K562 (cell line): ENCODE data around the gene MICAL1. TPM values are rescaled to one million over a fixed set of nuclear protein-coding genes. Genes with fewer than 3 reads are reported as not detected.

Experiments used
- ATF6 ChIP-seq: sonication (generic); formaldehyde crosslinking; IDR thresholded peaks from 2 replicates; pipeline ENCODE4 v1.4.0; 2020; ENCODE audit warnings: mild to moderate bottlenecking, missing genetic modification reagents
- ETV6 ChIP-seq, 3 experiments: fragments of 150-350 bp in 1 of 3; sonication (generic) in 1 of 3; formaldehyde crosslinking in 1 of 3; IDR thresholded peaks; 2 replicates each; pipeline versions ENCODE4 v1.6.1 to v1.8.0; 2014 to 2022; ENCODE audit warnings: borderline replicate concordance in 2 of 3, low read depth in 2 of 3, antibody characterized with exemption in 1 of 3, low read length in 1 of 3, mild to moderate bottlenecking in 1 of 3, missing genetic modification reagents in 1 of 3
- EWSR1 ChIP-seq: fragments of 450-650 bp; IDR thresholded peaks from 2 replicates; pipeline ENCODE4 v1.6.1; 2018; ENCODE audit warnings: borderline replicate concordance, mild to moderate bottlenecking, low read depth, moderate library complexity; ENCODE audit not compliant: partially characterized antibody
- HOMEZ ChIP-seq: fragments of 250-450 bp; sonication (Bioruptor Pico); IDR thresholded peaks from 2 replicates; pipeline ENCODE4 v1.4.0; 2020; ENCODE audit warnings: mild to moderate bottlenecking, moderate library complexity
- MYNN ChIP-seq, 2 experiments: sonication (generic); formaldehyde crosslinking in 1 of 2; IDR thresholded peaks; 2 replicates each; pipeline versions ENCODE4 v1.5.0 to v1.6.1; 2016 to 2020; ENCODE audit warnings: antibody characterized with exemption in 1 of 2, missing genetic modification reagents in 1 of 2
- NFIX ChIP-seq: fragments of 250-450 bp; sonication (Bioruptor Pico); IDR thresholded peaks from 2 replicates; pipeline ENCODE4 v1.4.0; 2020; ENCODE audit warnings: low read depth, mild to moderate bottlenecking, moderate library complexity
- RFX5 ChIP-seq: IDR thresholded peaks from 2 replicates; pipeline ENCODE4 v1.6.1; 2011; ENCODE audit warnings: low read depth, mild to moderate bottlenecking, improper control_type of control experiment, low read length
- SRSF3 ChIP-seq: fragments of 200-400 bp; formaldehyde crosslinking; IDR thresholded peaks from 2 replicates; pipeline ENCODE4 v1.6.1; 2016; ENCODE audit warnings: mild to moderate bottlenecking, low read length, moderate library complexity; ENCODE audit not compliant: insufficient read depth
- TEAD1 ChIP-seq, 2 experiments: fragments of 450-650 bp in 1 of 2; sonication (generic) in 1 of 2; formaldehyde crosslinking; IDR thresholded peaks; 2 replicates each; pipeline versions ENCODE4 v1.4.0 to v1.8.0; 2020 to 2022; ENCODE audit warnings: mild to moderate bottlenecking in 2 of 2, missing genetic modification reagents in 1 of 2
- U2AF1 ChIP-seq: fragments of 200-400 bp; formaldehyde crosslinking; optimal IDR thresholded peaks from 2 replicates; pipeline ENCODE3; 2017; ENCODE audit warnings: mild to moderate bottlenecking, low read depth, low read length, moderate library complexity
- ZBTB7A ChIP-seq: IDR thresholded peaks from 2 replicates; pipeline ENCODE4 v1.6.1; 2011; ENCODE audit warnings: low read depth, mild to moderate bottlenecking, low read length, moderate library complexity, borderline replicate concordance; ENCODE audit not compliant: control insufficient read depth
- ZNF146 ChIP-seq: IDR thresholded peaks from one replicate; pipeline ENCODE4 v1.6.1; 2018; ENCODE audit warnings: missing compliant biosample characterization; ENCODE audit not compliant: unreplicated experiment
- ZNF232 ChIP-seq: sonication (generic); formaldehyde crosslinking; IDR thresholded peaks from 2 replicates; pipeline ENCODE4 v1.8.0; 2022; ENCODE audit warnings: mild to moderate bottlenecking, missing genetic modification reagents
- ZNF77 ChIP-seq: fragments of 250-450 bp; sonication (Bioruptor Pico); IDR thresholded peaks from 2 replicates; pipeline ENCODE4 v1.5.0; 2020
- polyA plus RNA-seq, 8 experiments: library from polyadenylated mRNA; depleted of rRNA in 4 of 8; stranded (reverse) in 5 of 8; unstranded in 3 of 8; fragments of >200 nt; fragmentation: Nextera tagmentation in 2 of 8; fragmentation: Illumina TruSeq in 1 of 8; extraction: Ambion mirVana in 2 of 8; extraction: Trizol in 1 of 8; gene quantifications; 2 replicates each; pipeline versions ENCODE4 v1.2.1 to v1.2.3, GENCODE V29; 2011 to 2014; ENCODE audit warnings: inconsistent platforms in 1 of 8, missing spikeins in 1 of 8
- total RNA-seq, 7 experiments: library from RNA; depleted of rRNA in 6 of 7; stranded (reverse); fragments of >200 nt in 6 of 7; fragmentation: Illumina TruSeq in 2 of 7; extraction: Trizol in 2 of 7; gene quantifications; 2 replicates each; pipeline versions ENCODE4 v1.2.1 to v1.2.3, GENCODE V29; 2011 to 2021; ENCODE audit warnings: low replicate concordance in 1 of 7
- TF ChIP-seq, protein P1 (sequence below): fragments of 450-650 bp; formaldehyde crosslinking; IDR thresholded peaks from 2 replicates; pipeline ENCODE4 v1.4.0; 2020; ENCODE audit warnings: mild to moderate bottlenecking, moderate library complexity
- TF ChIP-seq, protein P2 (sequence below), 3 experiments: fragments of 200-800 bp in 1 of 3; fragments of 250-450 bp in 1 of 3; fragments of 450-650 bp in 1 of 3; sonication (Bioruptor Pico) in 1 of 3; sonication (Bioruptor generic) in 1 of 3; formaldehyde crosslinking in 1 of 3; IDR thresholded peaks; 2 replicates each; pipeline versions ENCODE4 v1.6.1 to v1.8.0; 2016 to 2022; ENCODE audit warnings: mild to moderate bottlenecking in 2 of 3, missing genetic modification characterization in 2 of 3, missing compliant biosample characterization in 1 of 3, moderate library complexity in 1 of 3

MICAL1 gene
- total and polyA plus RNA-seq, 9 of the 15 experiments (the other 6 are each of a cell fraction or from before 2014, with no cell fraction given), result 0.07 to 15.2 (median 7.0) TPM

DNA sequence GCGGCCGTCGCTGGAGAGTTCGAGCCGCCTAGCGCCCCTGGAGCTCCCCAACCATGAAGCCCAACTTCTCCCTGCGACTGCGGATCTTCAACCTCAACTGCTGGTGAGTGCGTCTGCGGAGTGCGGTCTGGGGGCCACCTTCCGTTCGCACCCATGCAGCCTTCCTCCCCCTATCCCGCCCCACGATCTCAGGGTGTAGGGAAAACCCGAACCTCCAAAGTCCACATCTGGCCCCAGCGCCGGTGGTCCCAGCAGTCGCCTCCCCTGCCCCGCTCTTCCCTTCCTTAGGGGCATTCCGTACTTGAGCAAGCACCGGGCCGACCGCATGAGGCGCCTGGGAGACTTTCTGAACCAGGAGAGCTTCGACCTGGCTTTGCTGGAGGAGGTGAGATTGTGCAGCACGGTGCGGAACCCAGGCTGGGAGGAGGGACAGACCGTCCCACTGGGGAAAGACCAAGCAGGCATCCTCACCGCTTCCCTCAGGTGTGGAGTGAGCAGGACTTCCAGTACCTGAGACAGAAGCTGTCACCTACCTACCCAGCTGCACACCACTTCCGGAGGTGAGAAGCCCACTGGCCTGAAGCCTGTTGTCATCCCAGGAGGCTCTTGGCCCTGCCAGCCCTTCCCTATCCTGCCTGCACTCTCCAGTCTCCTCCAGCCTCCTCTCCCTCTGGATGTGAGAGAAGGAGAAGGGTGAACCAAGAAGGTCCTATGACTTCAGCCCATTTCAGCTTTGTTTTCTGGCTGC lies 14.3 kb downstream of the MICAL1 start (continued):
- no peak for TF ChIP-seq HOMEZ
- no peak for TF ChIP-seq ETV6 (IDR thresholded peaks at IDR 0.05; ENCODE audit: borderline replicate concordance in 1 of 2, low read depth in 2 of 2, low read length in 1 of 2)
- TF ChIP-seq ETV6 (CRISPR knock-in tag; IDR thresholded peaks at IDR 0.05; ENCODE audit: borderline replicate concordance), result no peak
- no peak; the same call in 1 of the 2 replicates for TF ChIP-seq ZBTB7A
- 0 out of 2 replicates have a peak, but pooled peaks have one; percentile 72 for TF ChIP-seq ZNF232 (CRISPR knock-in tag)
- TF ChIP-seq EWSR1, result no peak
- peak; percentile 72; the same call in 1 of the 2 replicates for TF ChIP-seq ATF6 (CRISPR knock-in tag)
- TF ChIP-seq MYNN (IDR thresholded peaks at IDR 0.05), result no peak
- no peak for TF ChIP-seq MYNN (CRISPR knock-in tag; IDR thresholded peaks at IDR 0.05)
- TF ChIP-seq ZNF77 (CRISPR knock-in tag), result no peak
- TF ChIP-seq RFX5, result no peak
- TF ChIP-seq, protein P1, sequence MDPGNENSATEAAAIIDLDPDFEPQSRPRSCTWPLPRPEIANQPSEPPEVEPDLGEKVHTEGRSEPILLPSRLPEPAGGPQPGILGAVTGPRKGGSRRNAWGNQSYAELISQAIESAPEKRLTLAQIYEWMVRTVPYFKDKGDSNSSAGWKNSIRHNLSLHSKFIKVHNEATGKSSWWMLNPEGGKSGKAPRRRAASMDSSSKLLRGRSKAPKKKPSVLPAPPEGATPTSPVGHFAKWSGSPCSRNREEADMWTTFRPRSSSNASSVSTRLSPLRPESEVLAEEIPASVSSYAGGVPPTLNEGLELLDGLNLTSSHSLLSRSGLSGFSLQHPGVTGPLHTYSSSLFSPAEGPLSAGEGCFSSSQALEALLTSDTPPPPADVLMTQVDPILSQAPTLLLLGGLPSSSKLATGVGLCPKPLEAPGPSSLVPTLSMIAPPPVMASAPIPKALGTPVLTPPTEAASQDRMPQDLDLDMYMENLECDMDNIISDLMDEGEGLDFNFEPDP (CRISPR knock-in tag), result no peak
- no peak for TF ChIP-seq ZNF146 (CRISPR knock-in tag)
- no peak for TF ChIP-seq TEAD1 (CRISPR knock-in tag; IDR thresholded peaks at IDR 0.05)
- no peak for TF ChIP-seq U2AF1
- TF ChIP-seq, protein P2, sequence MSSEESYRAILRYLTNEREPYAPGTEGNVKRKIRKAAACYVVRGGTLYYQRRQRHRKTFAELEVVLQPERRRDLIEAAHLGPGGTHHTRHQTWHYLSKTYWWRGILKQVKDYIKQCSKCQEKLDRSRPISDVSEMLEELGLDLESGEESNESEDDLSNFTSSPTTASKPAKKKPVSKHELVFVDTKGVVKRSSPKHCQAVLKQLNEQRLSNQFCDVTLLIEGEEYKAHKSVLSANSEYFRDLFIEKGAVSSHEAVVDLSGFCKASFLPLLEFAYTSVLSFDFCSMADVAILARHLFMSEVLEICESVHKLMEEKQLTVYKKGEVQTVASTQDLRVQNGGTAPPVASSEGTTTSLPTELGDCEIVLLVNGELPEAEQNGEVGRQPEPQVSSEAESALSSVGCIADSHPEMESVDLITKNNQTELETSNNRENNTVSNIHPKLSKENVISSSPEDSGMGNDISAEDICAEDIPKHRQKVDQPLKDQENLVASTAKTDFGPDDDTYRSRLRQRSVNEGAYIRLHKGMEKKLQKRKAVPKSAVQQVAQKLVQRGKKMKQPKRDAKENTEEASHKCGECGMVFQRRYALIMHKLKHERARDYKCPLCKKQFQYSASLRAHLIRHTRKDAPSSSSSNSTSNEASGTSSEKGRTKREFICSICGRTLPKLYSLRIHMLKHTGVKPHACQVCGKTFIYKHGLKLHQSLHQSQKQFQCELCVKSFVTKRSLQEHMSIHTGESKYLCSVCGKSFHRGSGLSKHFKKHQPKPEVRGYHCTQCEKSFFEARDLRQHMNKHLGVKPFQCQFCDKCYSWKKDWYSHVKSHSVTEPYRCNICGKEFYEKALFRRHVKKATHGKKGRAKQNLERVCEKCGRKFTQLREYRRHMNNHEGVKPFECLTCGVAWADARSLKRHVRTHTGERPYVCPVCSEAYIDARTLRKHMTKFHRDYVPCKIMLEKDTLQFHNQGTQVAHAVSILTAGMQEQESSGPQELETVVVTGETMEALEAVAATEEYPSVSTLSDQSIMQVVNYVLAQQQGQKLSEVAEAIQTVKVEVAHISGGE (CRISPR knock-in tag; IDR thresholded peaks at IDR 0.05), result peak in 1 of 3 experiments; percentile 40; a peak in 1 of 6 replicates
- TF ChIP-seq SRSF3, result no peak
- no peak for TF ChIP-seq NFIX (CRISPR knock-in tag)
